H1 (cell line): ENCODE data around the gene PHF13. TPM values are rescaled to one million over a fixed set of nuclear protein-coding genes. Genes with fewer than 3 reads are reported as not detected.

Experiments used
- BCL11A ChIP-seq, 2 experiments: IDR thresholded peaks; one replicate each; pipeline ENCODE4 v1.6.1; 2011; ENCODE audit warnings: low read depth in 2 of 2, low read length in 2 of 2, mild to moderate bottlenecking in 2 of 2
- KDM5A ChIP-seq: fragments of 200-600 bp; IDR thresholded peaks from 2 replicates; pipeline ENCODE4 v1.7.1; 2012; ENCODE audit warnings: mild to moderate bottlenecking, low read length, inconsistent platforms, mixed read lengths
- NANOG ChIP-seq: IDR thresholded peaks from 2 replicates; pipeline ENCODE4 v1.6.1; 2011; ENCODE audit warnings: low read length, low read depth, mild to moderate bottlenecking, inconsistent platforms; ENCODE audit not compliant: insufficient read depth, poor library complexity, severe bottlenecking
- RAD21 ChIP-seq, 2 experiments: IDR thresholded peaks in 1 of 2; conservative IDR thresholded peaks in 1 of 2; 2 replicates each; pipeline ENCODE4 v1.6.1; 2011; ENCODE audit warnings: low read depth in 2 of 2, low read length in 2 of 2, improper control_type of control experiment in 1 of 2, inconsistent platforms in 1 of 2, mild to moderate bottlenecking in 1 of 2, moderate library complexity in 1 of 2
- polyA plus RNA-seq, 7 experiments: library from polyadenylated mRNA; depleted of rRNA in 3 of 7; stranded (reverse) in 5 of 7; unstranded in 2 of 7; fragments of >200 nt in 5 of 7; fragments of 200-250 nt in 2 of 7; gene quantifications; 1 replicate in 5 of 7; 2 replicates in 1 of 7; 4 replicates in 1 of 7; pipeline versions ENCODE4 v1.2.1 to v1.2.3, GENCODE V29; 2011 to 2013; ENCODE audit warnings: missing spikeins in 2 of 7, mixed read lengths in 2 of 7
- total RNA-seq: library from RNA; stranded (reverse); fragmentation: NEBNext Ultra II Directional; extraction: Animal tissue kit (Norgen Biotek cat#: 25700); gene quantifications from 2 replicates; pipeline ENCODE4 v1.2.1, GENCODE V29; 2021
- TF ChIP-seq, protein P1 (sequence below): IDR thresholded peaks from 2 replicates; pipeline ENCODE4 v1.6.1; 2011; ENCODE audit warnings: low read length, improper control_type of control experiment

PHF13 gene
- total and polyA plus RNA-seq, 2 of the 8 experiments (the other 6 are each of a cell fraction or from before 2014, with no cell fraction given): 11.7 to 39.6 TPM

DNA sequence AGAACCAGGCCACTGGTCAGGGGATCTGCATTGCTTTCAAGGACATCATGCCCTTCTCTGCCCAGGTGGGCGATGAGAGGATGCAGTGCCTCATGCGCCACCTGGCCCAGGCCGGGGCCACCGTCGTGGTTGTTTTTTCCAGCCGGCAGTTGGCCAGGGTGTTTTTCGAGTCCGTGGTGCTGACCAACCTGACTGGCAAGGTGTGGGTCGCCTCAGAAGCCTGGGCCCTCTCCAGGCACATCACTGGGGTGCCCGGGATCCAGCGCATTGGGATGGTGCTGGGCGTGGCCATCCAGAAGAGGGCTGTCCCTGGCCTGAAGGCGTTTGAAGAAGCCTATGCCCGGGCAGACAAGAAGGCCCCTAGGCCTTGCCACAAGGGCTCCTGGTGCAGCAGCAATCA, 38.7 kb upstream of the PHF13 start (continued):
- no peak for TF ChIP-seq RAD21 (IDR thresholded peaks at IDR 0.05 in 1 of 2, conservative IDR thresholded peaks at IDR 0.05 in 1 of 2; ENCODE audit: low read depth in 2 of 2, low read length in 2 of 2)
- no peak for TF ChIP-seq KDM5A
- TF ChIP-seq, protein P1, sequence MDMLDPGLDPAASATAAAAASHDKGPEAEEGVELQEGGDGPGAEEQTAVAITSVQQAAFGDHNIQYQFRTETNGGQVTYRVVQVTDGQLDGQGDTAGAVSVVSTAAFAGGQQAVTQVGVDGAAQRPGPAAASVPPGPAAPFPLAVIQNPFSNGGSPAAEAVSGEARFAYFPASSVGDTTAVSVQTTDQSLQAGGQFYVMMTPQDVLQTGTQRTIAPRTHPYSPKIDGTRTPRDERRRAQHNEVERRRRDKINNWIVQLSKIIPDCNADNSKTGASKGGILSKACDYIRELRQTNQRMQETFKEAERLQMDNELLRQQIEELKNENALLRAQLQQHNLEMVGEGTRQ: no peak
- TF ChIP-seq NANOG: no peak
- TF ChIP-seq BCL11A (IDR thresholded peaks at IDR 0.05; ENCODE audit: low read depth in 2 of 2, low read length in 2 of 2): no peak
